Astrocyte of the spinal cord (primary cell): ENCODE measurements around the gene C4orf17.

ENCODE experiments used
- DNase-seq: peaks from one replicate; pipeline ENCODE4 v3.0.0; 2011; ENCODE audit warnings: low read depth, low spot score
- H3K4me3 ChIP-seq: 2 replicates; pipeline ENCODE4 v1.5.1; 2011; ENCODE audit warnings: low read depth, mild to moderate bottlenecking, low read length, moderate library complexity
- in situ Hi-C: cut with HindIII; loops from 2 replicates; pipeline ENCODE4 v1.10.0; 2017; ENCODE audit warnings: low sequenced_read_pairs
- TF ChIP-seq, protein P1 (sequence below): IDR thresholded peaks from 2 replicates; pipeline ENCODE4 v1.5.1; 2012; ENCODE audit warnings: low read depth, mild to moderate bottlenecking, low read length, inconsistent platforms

Gene C4orf17

DNA sequence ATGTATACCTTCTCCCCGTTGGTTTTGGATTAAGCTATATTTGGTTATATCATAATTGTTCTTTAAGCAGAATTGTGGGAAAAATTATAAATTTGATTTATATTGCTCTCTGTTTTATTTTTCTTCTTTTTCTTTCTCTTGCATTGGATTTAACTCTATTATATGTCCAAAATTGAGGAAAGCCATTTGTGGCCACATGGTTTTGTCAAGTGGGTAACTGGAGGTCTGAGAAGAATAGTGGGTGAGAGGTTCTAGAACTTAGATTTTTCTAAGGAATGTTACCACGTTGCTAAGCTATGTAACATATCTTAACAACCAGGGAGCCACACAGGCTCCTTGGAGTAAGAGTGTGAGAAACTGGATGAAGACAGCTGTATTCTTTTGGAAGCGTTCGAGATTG, at the start of gene C4orf17:
Gene C4orf17, plus strand, starts transcription at position 301 of the 400 bp plus-strand sequence. CDS start 2,061 bp downstream, outside the sequence.
- TF ChIP-seq, protein P1, sequence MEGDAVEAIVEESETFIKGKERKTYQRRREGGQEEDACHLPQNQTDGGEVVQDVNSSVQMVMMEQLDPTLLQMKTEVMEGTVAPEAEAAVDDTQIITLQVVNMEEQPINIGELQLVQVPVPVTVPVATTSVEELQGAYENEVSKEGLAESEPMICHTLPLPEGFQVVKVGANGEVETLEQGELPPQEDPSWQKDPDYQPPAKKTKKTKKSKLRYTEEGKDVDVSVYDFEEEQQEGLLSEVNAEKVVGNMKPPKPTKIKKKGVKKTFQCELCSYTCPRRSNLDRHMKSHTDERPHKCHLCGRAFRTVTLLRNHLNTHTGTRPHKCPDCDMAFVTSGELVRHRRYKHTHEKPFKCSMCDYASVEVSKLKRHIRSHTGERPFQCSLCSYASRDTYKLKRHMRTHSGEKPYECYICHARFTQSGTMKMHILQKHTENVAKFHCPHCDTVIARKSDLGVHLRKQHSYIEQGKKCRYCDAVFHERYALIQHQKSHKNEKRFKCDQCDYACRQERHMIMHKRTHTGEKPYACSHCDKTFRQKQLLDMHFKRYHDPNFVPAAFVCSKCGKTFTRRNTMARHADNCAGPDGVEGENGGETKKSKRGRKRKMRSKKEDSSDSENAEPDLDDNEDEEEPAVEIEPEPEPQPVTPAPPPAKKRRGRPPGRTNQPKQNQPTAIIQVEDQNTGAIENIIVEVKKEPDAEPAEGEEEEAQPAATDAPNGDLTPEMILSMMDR = no peak
- no peak for DNase-seq
- in situ Hi-C loops = no loop called here
- no peak within 1 kb of the TSS for H3K4me3 ChIP-seq

DNA sequence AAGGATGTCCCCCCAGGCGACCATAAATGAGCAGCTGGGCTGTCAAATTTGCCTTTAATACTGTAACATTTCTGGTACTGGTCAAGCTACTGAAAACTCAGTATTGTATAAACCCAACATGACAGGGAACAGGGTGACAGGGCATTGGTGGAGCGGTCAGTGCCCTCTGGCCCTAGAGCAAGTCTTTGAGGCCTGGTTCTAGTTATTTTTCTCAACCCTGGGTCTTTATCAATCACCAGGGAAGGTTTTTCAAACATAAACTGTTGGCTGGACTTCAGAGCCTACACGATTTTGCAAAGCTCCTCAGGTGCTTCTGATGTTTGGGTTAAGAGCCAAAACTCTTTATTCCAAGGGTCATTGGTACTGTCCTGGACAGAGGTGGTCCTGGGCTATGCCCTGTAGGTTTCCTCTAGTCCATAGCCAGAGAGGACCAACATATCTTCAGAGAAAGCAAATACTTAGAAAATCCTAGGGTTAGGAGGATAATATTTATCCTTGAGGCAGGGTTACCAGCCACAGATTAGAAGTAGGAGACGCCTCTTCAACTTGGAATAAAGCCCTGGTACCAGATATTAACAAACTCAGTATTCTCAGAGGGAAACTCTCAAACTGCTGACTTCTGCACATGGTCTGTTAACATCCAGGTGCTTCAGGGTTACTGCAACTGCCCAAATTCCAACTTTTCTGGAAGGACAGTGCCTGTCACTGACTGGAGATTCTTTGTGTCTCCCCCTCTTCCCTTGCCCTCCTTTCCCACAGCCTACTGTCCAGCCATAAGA, 49.0 kb upstream of the C4orf17 start:
- TF ChIP-seq, protein P1 = no peak
- in situ Hi-C loops = no loop called here
- H3K4me3 ChIP-seq = no peak overlapping the region
- DNase-seq = no peak

DNA sequence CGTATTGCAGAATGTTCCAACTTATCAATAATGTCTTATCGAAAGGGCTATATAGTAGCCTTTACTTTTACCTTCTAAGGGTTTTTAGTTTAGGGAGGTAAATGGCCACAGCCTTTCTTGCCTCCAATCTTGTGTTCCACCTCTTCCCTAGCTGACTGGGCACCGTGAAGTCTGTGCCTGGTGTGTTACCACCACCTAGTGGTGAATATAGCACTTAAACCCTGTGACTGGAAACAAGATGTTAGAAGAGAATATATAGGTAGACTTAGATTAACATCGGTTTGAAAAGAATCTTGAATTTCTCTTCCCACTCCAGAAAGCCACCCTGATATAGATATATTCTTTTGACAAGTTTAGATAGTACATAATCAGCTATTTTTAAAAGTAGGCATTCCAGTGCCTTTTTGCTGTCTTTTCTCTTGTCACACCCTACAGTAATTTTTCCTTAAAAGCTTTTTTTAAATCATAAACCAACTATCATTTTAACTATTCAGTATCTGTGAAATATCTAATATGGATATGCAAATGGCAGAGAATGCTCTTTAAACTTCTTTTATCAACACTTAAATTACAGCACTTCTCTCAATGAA, 47.9 kb upstream of the C4orf17 start:
- peak; percentile 76 for DNase-seq
- H3K4me3 ChIP-seq = no peak overlapping the region
- in situ Hi-C loops = no loop called here
- TF ChIP-seq, protein P1 = peak; percentile 74

DNA sequence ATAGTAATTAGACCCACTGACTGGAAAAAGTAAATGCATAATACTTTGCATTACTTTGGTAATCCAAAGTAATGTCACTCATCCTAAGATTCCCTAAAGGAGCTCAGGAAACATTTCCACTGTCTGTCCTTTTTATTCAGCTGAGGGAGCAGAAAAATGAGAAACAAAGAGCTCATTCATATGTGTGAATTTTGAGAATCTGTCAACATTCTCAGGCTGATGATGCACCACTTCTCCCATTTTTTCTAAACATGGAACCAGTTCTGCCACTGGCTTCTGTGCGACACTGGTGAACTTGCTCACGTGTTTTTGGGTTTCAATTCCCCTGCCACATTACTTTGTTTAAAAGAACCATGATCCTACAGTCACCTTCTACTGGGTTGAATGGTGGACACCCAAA, 47.3 kb upstream of the C4orf17 start:
- H3K4me3 ChIP-seq = no peak overlapping the region
- in situ Hi-C loops = no loop called here
- no peak for DNase-seq
- TF ChIP-seq, protein P1 = no peak

DNA sequence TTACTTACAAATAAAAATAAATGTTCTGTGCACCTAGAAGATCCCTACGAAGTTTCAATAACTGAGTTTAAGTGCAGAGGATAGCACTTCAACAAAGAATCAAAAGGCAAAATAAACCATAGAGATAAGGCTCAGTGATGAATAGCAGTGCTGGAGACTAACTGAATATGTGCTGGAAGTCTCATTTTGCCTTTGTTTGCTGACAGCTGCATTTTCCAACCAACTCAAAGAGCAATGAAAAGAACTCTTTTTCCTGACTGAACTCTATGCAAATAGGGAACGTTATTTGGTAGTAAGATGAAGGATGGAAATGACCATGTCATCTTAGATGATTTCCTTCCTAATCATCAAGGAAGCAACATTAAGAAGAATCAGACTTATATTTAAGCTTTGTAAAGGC, 42.9 kb upstream of the C4orf17 start:
- no peak overlapping the region for H3K4me3 ChIP-seq
- TF ChIP-seq, protein P1 = no peak
- in situ Hi-C loops = no loop called here
- DNase-seq = no peak

DNA sequence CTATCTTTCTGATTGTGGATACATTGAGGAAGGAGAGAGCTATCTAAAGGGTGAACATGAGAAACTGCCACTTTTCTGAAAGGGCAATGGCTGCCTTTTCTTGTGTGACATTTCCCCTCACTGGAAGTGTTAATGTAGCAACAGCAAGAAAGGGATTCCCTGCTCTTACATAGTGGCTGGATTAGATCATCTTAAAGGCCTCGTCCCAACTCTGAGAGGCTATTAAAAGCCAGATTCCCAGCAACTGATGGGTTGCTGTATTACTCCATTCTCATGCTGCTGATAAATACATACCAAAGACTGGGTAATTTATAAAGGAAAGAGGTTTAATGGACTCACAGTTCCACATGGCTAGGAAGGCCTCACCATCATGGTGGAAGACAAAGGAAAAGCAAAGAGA, 41.9 kb upstream of the C4orf17 start:
- DNase-seq = no peak
- no peak overlapping the region for H3K4me3 ChIP-seq
- in situ Hi-C loops = no loop called here
- TF ChIP-seq, protein P1 = no peak
